Prostate gland (tissue), 2 donors: ENCODE data around the gene CDYL. TPM values are rescaled to one million over a fixed set of nuclear protein-coding genes. Genes with fewer than 3 reads are reported as not detected.

Experiments used
- DNase-seq: peaks from one replicate; pipeline ENCODE4 v3.0.0-alpha.2; 2019; ENCODE audit warnings: low spot score
- H3K27ac ChIP-seq, 2 donors: fragments of 200-600 bp; sonication (generic); 2 replicates each; pipeline ENCODE4 v1.5.1; 2017 to 2019
- H3K27me3 ChIP-seq: fragments of 200-600 bp; sonication (generic); replicated peaks from 2 replicates; pipeline ENCODE4 v1.5.1; 2019; ENCODE audit not compliant: insufficient read depth
- H3K36me3 ChIP-seq, 2 donors: fragments of 200-600 bp; sonication (generic); 1 replicate in 1 of 2; 2 replicates in 1 of 2; pipeline versions ENCODE4 v1.5.1 to v1.8.1; 2017 to 2019
- H3K4me1 ChIP-seq: fragments of 200-600 bp; sonication (generic); replicated peaks from 2 replicates; pipeline ENCODE4 v1.5.1; 2019
- H3K4me3 ChIP-seq, 2 donors: fragments of 200-600 bp; sonication (generic); 2 replicates each; pipeline ENCODE4 v1.5.1; 2017 to 2019
- H3K9me3 ChIP-seq: fragments of 200-600 bp; sonication (generic); 2 replicates; pipeline ENCODE4 v1.5.1; 2017
- POLR2A ChIP-seq: fragments of 450-650 bp; IDR thresholded peaks from one replicate; pipeline ENCODE4 v1.6.1; 2016; ENCODE audit warnings: antibody characterized with exemption, mild to moderate bottlenecking
- POLR2AphosphoS5 ChIP-seq: sonication (generic); formaldehyde crosslinking; IDR thresholded peaks from one replicate; pipeline ENCODE4 v1.6.1; 2017; ENCODE audit warnings: antibody characterized with exemption
- WGBS: methylation state at CpG from one replicate; pipeline ENCODE4 v1.1.5; 2018; 5-methylcytosine and 5-hydroxymethylcytosine counted together
- intact Hi-C: fragments of 100-400 bp; cut with DNase I; formaldehyde crosslinking; loops from one replicate; pipeline ENCODE4 v1.14.2; 2022
- total RNA-seq, 2 donors: library from RNA; depleted of rRNA; stranded (reverse); fragments of >200 nt; gene quantifications; one replicate each; pipeline ENCODE4 v1.1.0, GENCODE V29; 2016
- TF ChIP-seq, protein P1 (sequence below), 4 experiments: fragments of 200-600 bp in 2 of 4; fragments of 450-650 bp in 2 of 4; sonication (generic) in 2 of 4; IDR thresholded peaks; 1 replicate in 3 of 4; 2 replicates in 1 of 4; pipeline ENCODE4 v1.5.1; 2016 to 2019; ENCODE audit warnings: antibody characterized with exemption in 4 of 4, mild to moderate bottlenecking in 2 of 4, moderate library complexity in 2 of 4

The CDYL gene
- total RNA-seq, 2 donors from 2014 or later: 28.1 to 54.5 TPM

DNA sequence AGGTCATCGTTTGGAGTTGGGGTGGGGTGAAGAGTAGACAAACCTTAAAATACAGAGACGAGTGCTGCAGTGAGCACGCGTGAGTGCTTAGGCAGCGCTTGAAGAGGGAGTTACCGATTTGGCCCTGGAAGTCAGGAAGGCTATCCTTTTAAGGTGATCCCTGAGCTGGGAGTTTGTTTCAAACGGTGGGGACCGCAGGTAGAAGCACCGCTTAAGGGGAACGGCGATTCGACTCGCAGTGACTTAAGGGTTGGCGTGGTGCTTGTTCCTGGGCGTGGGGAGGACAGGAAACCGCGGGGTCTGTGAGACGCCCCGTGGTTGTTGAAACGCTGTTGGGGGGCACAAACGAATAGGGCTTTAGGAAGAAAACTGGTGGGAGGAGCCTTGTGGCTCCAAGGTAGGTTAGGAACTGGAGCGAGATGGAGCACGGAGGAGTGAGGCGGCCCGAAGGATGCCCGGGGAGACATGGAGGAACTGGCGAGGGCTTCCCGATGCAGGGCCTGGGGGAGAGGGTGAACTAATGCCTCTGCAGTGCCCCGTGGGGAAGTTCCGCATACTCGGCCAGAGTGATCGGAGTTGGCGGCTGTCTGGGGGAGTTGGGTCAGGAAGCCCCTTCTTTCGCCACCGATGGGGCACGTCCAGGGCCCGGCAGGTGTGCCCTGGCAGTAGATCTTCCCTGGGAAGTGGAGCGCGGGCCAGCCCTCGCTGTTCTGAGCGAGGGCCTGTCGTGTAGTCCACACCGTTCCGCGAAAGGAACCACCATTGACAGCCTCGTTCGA, 1.3 kb upstream of the CDYL start:
- Histone ChIP-seq H3K9me3 (no peaks in the 10 kb centered on the region), H3K27ac (peak overlapping the region; percentile 62 to 82), H3K4me3 (peak overlapping the region; percentile 57 to 76), H3K27me3 (no peaks in the 10 kb centered on the region), H3K4me1 (no peaks in the 10 kb centered on the region), H3K36me3 (no peaks in the 10 kb centered on the region)
- intact Hi-C loops: loop anchor here (5.0 to 10.0 kb wide), 3 partner anchors 123 to 420 kb away; partner anchors contain the start of gene RPP40
- 5% methylated on average over 47 of the region's 47 CpGs for WGBS
- peak; percentile 5 for DNase-seq
- peak; percentile 16 for TF ChIP-seq POLR2A
- TF ChIP-seq, protein P1, sequence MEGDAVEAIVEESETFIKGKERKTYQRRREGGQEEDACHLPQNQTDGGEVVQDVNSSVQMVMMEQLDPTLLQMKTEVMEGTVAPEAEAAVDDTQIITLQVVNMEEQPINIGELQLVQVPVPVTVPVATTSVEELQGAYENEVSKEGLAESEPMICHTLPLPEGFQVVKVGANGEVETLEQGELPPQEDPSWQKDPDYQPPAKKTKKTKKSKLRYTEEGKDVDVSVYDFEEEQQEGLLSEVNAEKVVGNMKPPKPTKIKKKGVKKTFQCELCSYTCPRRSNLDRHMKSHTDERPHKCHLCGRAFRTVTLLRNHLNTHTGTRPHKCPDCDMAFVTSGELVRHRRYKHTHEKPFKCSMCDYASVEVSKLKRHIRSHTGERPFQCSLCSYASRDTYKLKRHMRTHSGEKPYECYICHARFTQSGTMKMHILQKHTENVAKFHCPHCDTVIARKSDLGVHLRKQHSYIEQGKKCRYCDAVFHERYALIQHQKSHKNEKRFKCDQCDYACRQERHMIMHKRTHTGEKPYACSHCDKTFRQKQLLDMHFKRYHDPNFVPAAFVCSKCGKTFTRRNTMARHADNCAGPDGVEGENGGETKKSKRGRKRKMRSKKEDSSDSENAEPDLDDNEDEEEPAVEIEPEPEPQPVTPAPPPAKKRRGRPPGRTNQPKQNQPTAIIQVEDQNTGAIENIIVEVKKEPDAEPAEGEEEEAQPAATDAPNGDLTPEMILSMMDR (IDR thresholded peaks at IDR 0.05): no peak
- no peak for TF ChIP-seq POLR2AphosphoS5

DNA sequence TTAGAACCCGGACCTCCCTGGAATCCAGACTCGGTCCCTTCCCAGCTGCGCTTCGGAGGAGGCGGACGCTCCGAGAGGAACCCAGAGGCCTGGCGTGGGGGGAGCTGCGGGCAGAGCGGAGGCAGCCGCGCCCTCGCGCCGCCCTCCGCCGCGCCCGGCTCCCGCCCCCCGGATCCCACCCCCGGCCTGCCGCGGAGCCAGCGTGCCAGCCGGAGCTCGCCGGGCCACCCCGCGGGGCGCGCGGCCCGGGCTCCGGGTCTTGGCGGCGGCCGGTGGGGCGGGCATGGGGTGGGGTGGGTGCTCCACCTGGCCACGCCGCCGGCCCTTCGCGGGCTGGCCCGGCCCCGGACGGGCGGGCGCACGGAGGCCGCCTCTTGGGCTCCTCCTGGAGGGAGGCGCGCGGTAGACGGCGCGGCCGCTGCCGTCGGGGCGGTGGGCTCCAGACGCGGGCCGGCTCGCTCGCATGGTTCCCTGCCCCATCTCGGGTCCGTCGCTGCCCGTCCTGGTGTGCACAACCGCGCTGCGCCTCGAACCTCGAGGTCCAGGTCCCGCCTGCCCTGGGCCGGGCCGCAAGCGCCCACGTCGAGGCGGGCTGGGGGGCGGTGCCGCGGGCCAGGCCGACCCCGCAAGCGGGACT, 592 bp upstream of the CDYL start:
- H3K4me1 ChIP-seq: no peaks in the 10 kb centered on the region
- no peak for TF ChIP-seq POLR2A
- TF ChIP-seq, protein P1 (IDR thresholded peaks at IDR 0.05): peak in 2 of 4 experiments; percentile 40 to 63
- no peaks in the 10 kb centered on the region for H3K36me3 ChIP-seq
- peak overlapping the region; percentile 67 to 82 for H3K27ac ChIP-seq
- peak; percentile 75 for DNase-seq
- peak overlapping the region; percentile 57 to 76 for H3K4me3 ChIP-seq
- WGBS: 0% methylated on average over 2 of the region's 88 CpGs
- intact Hi-C loops: loop anchor here (10.0 kb wide), 2 partner anchors 229 to 421 kb away; partner anchors contain the start of gene RPP40
- no peaks in the 10 kb centered on the region for H3K27me3 ChIP-seq
- no peaks in the 10 kb centered on the region for H3K9me3 ChIP-seq

DNA sequence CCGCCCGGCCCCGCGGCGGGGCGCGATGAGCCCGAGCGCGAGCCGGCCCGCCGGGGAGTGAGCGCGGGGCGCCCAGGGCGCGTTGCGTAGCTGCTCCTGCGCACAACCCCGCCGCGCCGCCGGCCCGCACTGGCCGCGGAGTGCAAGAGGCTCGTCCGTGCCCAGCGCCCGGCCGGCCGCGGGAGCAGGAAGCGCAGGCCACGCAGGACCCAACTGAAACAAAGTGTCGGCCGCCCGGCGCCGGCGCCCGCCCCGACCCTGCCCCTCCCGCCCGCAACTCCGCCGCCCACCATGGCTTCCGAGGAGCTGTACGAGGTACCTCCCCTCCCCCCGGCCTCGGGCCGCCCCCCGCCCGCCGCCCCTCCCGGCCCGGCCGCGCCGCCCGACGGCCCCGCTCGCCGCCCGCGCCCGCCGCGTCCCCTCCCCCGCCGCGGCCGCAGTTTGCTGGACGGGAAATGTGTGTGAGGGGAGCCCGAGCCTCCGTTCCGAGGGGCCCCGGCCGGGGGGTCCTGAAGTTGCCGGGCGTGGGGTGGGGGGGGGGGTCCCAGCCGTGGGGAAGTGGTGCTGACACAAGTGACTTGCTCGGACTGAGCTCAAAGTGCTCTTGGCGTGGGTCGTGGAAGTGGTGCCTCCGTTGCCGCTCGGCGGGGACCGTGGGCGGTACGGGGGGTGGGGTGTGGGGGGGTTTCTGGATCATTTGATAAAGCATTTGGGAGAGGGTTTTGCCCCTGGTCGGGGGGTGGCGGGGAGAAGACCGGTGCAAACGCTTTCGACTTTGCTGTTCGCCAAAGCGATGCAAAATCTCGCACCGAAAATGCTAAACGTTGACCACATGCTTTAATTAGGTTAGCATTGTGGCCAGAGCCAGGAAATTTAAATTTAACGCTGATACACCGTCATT, 539 bp downstream of the CDYL start:
- Histone ChIP-seq H3K9me3 (no peaks in the 10 kb centered on the region), H3K4me3 (peak overlapping the region; percentile 71 to 76), H3K27me3 (no peaks in the 10 kb centered on the region), H3K36me3 (no peaks in the 10 kb centered on the region), H3K27ac (peak overlapping the region; percentile 63 to 71), H3K4me1 (no peaks in the 10 kb centered on the region)
- peak; percentile 4 for DNase-seq
- intact Hi-C loops: loop anchor here (10.0 kb wide), 2 partner anchors 228 to 422 kb away; partner anchors contain the start of gene RPP40
- under 1% methylated on average over 47 of the region's 107 CpGs for WGBS
- TF ChIP-seq, protein P1 (IDR thresholded peaks at IDR 0.05): no peak
- TF ChIP-seq POLR2AphosphoS5: no peak
- no peak for TF ChIP-seq POLR2A

DNA sequence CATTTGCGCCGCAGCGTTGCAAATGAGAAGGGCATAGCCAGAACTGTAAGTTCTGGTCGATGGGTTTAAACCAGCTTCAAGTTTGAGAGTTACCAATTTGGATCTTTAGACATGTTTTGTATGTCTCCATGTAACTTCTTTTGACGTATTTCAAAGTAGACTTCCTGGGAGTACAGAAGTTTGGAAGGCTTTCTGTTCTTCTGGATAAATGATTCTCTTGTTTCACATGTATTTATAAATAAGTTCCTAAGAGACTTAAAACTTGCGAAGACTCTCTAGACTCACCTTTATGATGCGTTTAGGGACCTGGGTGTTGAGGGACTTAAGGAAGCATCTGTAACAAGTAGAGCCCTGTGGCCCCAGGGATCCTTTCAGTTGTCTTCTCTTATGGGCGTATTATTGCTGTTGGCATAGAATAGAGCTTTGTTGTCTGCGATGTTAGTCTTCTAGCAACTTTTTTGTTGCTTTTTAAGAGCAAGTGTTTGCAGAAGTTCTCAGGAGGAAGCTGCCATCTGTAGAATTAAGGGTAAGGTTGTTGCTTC, 1.3 kb downstream of the CDYL start:
- DNase-seq: no peak
- WGBS: 10% methylated on average over 9 of the region's 9 CpGs
- Histone ChIP-seq H3K4me3 (peak overlapping the region; percentile 71 to 76), H3K9me3 (no peaks in the 10 kb centered on the region), H3K36me3 (no peaks in the 10 kb centered on the region), H3K27ac (no peak overlapping the region), H3K4me1 (no peaks in the 10 kb centered on the region), H3K27me3 (no peaks in the 10 kb centered on the region)
- TF ChIP-seq POLR2AphosphoS5 (no peak), POLR2A (no peak)
- TF ChIP-seq, protein P1 (IDR thresholded peaks at IDR 0.05): no peak
- intact Hi-C loops: loop anchor here (10.0 kb wide), 2 partner anchors 227 to 423 kb away; partner anchors contain the start of gene RPP40
